HL-60/S4 treated with phorbol 12-myristate 13-acetate at 8.2 ng/mL for 4 days and 3 days (cell line): ENCODE data around the gene LHX3.

Source experiments
- in situ Hi-C: fragments of 300-500 bp; cut with MboI; formaldehyde crosslinking; loops from 2 replicates; pipeline ENCODE4 v1.15.0; 2022; ENCODE audit warnings: low sequenced_read_pairs

LHX3 gene

DNA sequence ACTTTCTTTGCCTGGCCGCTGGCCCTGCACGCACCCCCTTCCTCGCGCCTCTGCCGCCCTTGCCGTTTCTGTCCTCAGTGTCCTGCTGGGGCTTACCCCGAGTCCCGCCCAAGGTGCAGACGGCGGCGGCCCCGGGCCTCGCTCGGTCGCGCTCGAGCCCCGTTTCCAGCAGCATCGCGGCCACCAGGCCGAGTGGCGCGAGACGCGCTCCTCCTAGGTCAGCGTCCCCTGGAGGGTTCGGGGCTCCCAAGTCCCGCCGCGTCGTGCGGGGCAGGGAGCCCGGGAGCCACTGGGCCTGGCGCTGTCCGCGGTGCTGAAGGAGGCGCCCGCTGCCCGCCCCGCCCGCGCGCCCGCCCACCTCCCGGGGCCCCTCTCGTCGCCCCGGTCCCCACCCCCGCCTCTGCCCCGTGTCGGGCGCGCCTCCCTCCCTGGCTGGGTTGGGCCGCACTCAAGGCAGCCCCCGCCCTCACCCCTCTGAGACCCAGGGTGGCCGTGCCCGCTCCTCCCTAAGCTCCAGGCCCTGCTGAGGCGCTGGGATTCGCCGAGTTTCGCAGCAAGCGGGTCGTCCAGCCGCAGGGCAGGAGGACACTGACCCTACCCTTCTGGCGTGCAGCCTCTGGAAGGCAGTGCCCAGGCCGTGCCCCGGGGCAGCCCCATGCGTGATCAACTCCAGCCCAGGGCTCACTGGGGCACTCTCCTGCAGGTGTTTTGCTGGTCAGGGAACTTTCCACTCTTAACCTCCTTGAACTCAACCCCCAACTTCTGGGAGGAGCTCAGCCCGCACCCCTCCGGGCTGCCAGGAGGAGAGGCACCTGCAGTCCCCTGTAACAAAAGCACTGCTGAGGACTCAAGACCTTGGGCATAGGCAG lies at the start of gene LHX3:
TSS of gene LHX3 (minus strand) at position 291 of the 869 bp plus-strand sequence. CDS start at position 175, 116 bp downstream.
- in situ Hi-C loops: no loop called here

- in situ Hi-C loops: no loop called here
Measured at GRCh38 chr9:136253246-136254130, 48.6 kb upstream of the LHX3 start.

- in situ Hi-C loops: no loop called here
Measured at GRCh38 chr9:136252846-136253245, 47.9 kb upstream of the LHX3 start.

DNA sequence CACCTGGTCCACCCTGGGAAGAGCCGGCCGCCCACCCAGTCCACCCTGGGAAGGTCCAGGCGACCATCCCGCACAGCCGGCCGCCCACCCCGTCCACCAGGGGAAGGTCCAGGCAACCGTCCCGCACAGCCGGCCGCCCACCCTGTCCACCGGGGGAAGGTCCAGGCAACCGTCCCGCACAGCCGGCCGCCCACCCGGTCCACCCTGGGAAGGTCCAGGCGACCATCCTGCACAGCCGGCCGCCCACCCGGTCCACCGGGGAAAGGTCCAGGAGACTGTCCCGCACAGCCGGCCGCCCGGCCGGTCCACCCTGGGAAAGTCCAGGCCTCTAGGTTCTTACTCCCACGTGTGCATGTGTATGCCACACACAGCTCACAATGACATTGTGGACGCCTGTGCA lies 47.4 kb upstream of the LHX3 start:
- in situ Hi-C loops: no loop called here

DNA sequence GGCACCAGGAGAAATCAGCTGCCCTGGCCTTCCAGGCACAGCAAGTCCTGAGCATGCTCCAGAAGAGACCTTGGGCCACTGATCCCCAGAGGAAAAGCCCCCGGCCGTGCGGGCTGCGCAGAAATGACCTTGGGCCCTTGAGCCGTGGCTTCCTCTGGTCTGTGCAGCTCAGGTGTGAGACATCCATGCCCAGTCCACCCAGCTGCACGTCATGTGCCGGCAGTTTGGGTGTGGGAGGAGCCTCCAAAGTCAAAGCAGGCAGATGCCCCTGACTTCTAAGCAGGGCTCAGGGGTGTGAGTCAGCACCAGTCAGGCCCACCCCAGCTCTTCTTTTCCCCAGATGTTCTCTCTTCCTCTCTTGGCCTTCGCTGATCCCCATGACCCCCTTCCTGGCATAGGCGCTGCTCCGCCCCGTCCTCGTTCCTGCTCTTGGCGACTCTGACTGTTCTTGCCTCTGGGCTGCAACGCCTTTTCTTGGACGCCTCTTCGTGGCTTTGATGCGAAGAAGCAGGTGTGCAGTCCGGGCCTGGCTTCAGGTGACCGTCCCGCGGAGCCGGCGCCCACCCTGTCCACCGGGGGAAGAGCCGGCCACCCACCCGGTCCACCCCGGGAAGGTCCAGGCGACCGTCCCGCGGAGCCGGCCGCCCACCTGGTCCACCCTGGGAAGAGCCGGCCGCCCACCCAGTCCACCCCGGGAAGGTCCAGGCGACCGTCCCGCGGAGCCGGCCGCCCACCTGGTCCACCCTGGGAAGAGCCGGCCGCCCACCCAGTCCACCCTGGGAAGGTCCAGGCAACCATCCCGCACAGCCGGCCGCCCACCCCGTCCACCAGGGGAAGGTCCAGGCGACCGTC lies 46.6 kb upstream of the LHX3 start:
- in situ Hi-C loops: no loop called here

DNA sequence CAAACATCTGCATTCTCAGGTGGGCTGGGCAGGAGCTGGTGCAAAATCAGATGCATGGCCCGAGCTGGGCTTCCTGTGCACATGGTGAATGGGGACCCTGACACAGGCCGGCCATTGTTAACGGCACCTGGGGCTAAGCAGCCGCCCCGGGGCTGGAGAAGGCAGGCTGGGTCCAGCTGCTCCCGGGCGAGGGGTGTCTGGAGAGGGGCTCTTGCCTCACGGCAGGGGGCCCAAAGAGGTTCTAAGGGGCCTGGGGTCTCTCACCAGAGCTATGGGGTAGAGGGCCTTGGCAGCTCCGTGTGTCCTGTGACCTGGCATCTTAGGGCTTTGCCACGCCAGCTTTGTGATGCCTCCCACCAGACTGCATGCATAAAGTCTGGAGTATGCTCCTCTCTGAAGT lies 45.7 kb upstream of the LHX3 start:
- in situ Hi-C loops: no loop called here

DNA sequence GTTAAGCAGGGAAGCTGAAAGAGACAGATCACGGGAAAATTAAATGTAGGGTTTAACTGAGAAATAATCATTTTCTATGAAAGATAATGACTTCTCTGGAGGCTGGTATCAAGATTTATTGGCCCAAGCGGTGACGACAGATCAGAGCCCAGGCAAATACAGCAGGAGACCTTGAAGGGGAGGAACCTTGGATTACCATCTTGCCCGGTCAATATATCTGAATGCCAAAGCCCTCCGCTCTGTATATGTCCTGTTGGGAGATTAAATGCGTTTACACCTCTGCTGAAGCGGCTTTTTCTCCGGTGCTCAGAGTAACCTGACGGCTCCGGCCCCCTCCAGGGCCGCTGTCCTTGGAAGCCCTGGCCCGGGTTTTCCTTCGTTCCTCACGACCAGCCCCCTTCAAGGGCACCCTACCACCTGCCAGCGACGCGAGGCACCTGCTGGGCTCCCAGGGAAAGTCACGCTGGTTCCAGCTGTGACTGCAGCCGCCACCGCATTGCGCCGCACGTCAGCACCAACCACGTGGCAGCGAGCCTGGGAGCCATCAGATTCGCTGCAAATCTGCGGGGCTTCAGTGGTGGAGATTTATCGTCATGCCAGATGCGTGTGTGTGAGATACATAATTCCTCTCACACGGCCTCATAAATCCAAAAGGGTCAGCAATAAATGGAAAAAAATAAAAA lies 45.1 kb upstream of the LHX3 start:
- in situ Hi-C loops: no loop called here

DNA sequence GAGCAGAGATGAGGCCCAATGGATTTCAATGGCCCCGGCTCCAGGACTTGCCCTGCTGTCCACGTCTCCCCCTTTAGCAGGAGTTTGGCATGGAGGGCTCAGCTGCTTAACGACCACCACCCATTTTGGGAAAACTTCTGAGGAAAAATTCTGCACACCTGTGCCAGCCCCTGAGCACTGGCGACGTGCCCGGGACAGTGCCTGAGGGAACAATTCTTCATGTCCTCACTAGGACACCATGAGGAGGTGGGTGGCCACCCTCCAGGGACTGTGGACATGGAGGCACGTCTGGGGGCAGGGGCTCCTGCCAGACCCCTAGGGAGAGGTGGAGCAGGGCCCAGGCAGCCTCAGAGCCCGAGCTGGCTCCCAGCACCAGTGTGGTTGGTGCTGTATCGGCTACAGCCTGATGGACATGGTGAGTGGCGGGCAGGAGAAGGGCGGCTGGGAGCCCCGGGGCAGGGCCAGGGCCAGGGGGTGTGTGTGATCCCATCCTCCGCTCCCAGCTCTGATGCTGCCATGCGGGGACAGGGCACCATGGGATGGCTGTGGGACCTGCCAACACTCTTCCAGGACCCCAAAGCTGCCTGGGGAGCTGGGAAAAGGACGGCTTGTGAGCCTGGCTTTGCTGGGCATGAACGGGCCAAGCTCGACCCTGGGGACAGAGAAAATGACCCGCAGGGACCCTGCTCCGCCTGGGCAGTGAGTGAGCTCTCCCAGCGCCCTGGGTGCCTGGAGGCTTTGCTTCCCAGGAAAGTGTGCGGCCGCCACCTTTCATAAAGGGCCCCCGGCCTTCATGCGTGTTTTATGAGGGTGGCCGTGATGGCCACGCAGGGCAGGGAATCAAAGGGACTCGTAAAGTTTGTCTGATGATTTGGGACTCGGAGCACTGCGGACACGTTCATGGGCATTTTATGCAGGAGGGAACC lies 44.3 kb upstream of the LHX3 start:
- in situ Hi-C loops: no loop called here

DNA sequence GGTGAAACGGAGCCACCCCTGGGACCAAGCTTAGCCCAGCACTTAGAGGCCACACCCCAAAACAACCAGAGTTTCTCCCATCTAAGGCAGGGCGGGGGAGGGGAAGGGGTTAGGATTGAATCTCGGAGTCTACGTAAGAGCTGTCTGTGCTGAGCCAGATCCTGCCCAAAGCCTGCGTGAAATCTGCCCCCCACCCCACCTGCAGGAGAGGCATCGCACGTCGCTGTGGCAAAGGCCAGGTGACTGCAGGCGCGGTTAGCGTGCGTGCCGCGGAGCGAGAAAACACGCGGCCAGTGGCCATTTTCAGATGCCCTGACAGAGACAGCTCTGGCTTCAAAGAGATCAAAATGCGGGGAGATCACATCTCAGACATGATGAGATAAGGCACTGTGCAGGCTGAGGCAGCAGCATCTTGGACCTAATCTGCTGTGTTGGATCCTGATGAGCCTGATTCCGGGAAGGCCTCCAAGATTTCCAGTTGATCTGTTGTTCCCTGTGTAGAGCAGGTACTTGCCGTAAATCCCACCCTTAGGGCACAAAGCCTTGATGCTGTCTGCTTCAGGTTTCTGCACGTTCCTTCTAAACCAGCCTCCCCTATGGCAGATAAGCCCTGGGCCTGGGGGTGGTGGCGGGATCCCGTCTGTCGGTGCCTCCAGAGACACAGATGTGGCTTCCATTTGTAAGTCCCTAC lies 43.2 kb upstream of the LHX3 start:
- in situ Hi-C loops: no loop called here

- in situ Hi-C loops: no loop called here
Measured at GRCh38 chr9:136247551-136247916, 42.6 kb upstream of the LHX3 start.

DNA sequence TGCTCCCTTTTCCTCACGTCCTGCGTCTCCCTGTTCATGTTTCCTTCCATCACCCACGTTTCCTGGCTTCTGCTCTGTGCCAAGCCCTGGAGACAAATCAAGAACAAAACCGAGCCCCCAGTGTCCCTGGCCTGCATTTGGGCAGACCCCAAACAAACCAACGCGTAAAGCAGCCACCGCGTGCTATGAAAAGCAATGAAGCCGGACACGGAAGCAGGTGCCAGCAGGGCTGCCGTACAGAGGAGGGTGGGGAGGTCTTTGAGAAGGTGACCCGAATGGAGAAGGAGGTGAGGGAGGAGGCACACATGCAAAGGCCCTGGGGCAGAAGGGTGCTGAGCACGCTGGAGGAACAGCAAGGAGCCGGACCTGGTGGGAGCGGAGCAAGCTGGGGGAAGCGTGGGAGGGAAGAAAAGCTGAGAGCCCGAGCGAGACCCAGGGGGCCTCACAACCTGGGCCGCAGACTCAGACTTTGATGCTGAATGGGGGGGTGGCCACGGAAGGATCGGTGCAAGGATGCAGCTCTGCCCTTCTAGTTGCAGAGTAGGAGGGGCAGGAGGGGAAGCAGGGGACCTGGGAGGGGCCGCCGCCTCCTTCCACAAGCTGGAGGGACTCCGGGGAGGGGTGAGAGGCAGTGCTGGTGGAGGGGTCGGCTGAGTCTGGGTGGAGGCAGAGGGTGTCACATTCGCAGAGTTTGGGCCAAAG lies 42.1 kb upstream of the LHX3 start:
- in situ Hi-C loops: no loop called here

DNA sequence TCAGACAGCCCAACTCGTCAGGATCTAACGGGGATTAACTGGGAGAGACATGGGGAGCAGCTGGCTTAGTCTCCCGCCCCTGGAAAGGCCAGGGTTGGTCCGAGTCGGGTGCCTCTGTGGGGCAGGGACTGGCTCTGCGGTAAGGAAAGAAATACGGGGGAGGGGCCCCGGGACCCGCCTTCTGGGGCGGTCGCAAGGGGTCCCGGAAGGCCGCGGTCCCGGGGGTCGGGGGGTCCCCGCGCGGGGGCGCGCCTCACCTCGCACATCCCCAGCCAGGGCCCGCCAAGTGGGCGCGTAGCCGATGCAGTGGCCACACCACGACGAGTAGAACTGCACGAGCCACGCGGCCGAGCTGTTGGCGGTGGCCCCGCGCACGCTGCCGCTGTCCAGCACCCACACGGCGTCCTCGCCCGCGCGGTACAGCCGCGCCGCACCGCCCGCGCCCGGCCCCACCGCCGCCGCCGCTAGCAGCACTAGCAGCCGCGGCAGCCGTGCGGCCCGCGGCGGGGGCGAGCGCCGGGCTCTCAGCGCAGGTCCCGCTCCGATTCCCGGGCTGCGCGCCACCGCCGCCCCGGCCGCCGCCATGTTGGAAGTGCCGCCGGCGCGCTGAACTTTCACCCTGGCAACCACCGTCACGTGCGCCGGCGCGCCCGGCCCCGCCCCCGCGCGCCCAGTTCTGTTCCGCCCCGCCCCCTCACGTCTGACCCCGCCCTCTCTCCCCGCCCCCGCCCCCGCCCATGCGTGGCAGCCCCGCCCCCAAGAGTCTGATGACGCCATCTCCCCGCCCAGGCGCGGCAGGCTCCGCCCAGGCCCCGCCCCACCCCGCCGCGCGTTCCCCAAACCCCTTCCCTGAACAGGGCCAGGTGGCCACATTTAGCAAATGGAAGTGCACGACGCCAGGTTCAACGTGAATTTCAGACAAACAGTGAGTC lies 40.6 kb upstream of the LHX3 start, which contains the start of gene QSOX2:
TSS of gene QSOX2 (minus strand) at position 594 of the 932 bp plus-strand sequence. CDS start at position 585, 9 bp downstream.
- in situ Hi-C loops: no loop called here

GRCh38 chr9:136244969-136245218 lies 40.0 kb upstream of the LHX3 start:
- in situ Hi-C loops: no loop called here

DNA sequence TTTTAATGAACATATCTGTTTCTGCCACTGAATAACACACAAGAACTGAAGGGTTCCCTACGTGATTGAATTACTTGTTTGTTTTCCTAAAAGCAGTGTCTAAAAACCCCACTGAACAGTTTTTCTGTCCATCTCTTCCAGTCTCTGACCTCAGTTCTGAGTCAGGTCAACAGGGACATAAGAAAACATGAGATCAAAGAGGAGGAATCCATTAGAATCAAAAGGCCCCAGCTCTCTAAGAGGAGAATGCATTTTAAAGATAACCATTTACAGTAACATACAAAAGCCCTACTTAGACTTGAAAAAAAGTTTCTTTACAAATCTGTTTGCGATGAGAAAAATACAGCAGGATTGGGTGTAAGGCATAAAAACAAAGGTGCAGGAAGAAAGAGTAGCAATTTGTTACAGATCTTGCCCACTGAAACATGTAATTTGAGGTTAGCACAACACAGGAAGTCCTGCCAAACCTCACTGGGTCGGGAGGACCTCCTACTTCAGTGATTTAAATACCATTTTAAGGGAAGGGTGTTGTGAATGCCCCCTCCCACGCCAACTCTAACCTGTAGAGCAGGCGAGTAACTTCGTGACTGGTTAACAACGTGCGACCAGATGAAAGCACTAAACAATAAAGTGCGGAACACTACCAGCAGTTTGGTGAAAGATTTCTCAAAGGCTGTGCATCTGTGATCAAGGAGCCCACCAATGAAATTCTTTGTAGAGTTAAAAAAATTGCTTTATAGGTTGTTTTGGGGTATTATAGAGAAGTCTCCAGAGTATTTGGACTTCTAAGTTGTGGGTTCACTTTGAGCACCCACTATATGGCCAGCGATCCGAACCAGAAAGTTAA lies 39.4 kb upstream of the LHX3 start:
- in situ Hi-C loops: no loop called here

GRCh38 chr9:136243631-136244030 lies 38.7 kb upstream of the LHX3 start:
- in situ Hi-C loops: no loop called here

GRCh38 chr9:136242918-136243525 lies 38.1 kb upstream of the LHX3 start:
- in situ Hi-C loops: no loop called here
